H9 (cell line): ENCODE measurements around the gene HCK. TPM values are rescaled to one million over a fixed set of nuclear protein-coding genes. Genes with fewer than 3 reads are reported as not detected.

ENCODE experiments used
- DNase-seq: peaks from one replicate; pipeline ENCODE4 v3.0.0-alpha.2; 2017
- H2AFZ ChIP-seq: one replicate; pipeline ENCODE4 v1.6.1; 2013; ENCODE audit warnings: mild to moderate bottlenecking, low read length, control low read depth, moderate library complexity
- H2AK5ac ChIP-seq: 2 replicates; pipeline ENCODE4 v1.6.1; 2013; ENCODE audit warnings: low read length, control low read depth, mixed read lengths; ENCODE audit not compliant: insufficient read length
- H2BK120ac ChIP-seq: one replicate; pipeline ENCODE4 v1.6.1; 2013; ENCODE audit warnings: low read depth, mild to moderate bottlenecking, low read length, control low read depth, inconsistent platforms; ENCODE audit not compliant: poor library complexity, severe bottlenecking
- H2BK12ac ChIP-seq: 2 replicates; pipeline ENCODE4 v1.6.1; 2013; ENCODE audit warnings: low read length, control low read depth, mixed read lengths, low read depth; ENCODE audit not compliant: insufficient read length
- H2BK15ac ChIP-seq: 2 replicates; pipeline ENCODE4 v1.6.1; 2013; ENCODE audit warnings: low read depth, low read length, control low read depth
- H2BK20ac ChIP-seq: one replicate; pipeline ENCODE4 v1.6.1; 2013; ENCODE audit warnings: low read depth, mild to moderate bottlenecking, low read length, control low read depth, inconsistent platforms; ENCODE audit not compliant: poor library complexity, severe bottlenecking
- H2BK5ac ChIP-seq: 2 replicates; pipeline ENCODE4 v1.6.1; 2013; ENCODE audit warnings: low read length, control low read depth, mixed read lengths; ENCODE audit not compliant: insufficient read length
- H3K14ac ChIP-seq: 2 replicates; pipeline ENCODE4 v1.6.1; 2013; ENCODE audit warnings: low read length, control low read depth; ENCODE audit not compliant: insufficient read depth
- H3K18ac ChIP-seq: 2 replicates; pipeline ENCODE4 v1.6.1; 2013; ENCODE audit warnings: low read depth, mild to moderate bottlenecking, mixed read lengths, low read length, control low read depth; ENCODE audit not compliant: insufficient read length
- H3K23ac ChIP-seq: 2 replicates; pipeline ENCODE4 v1.6.1; 2013; ENCODE audit warnings: low read length, control low read depth, mixed read lengths, low read depth; ENCODE audit not compliant: insufficient read length
- H3K23me2 ChIP-seq: 2 replicates; pipeline ENCODE4 v1.6.1; 2013; ENCODE audit warnings: low read depth, mild to moderate bottlenecking, mixed read lengths, low read length, control low read depth; ENCODE audit not compliant: insufficient read length, poor library complexity, severe bottlenecking
- H3K27ac ChIP-seq: 2 replicates; pipeline ENCODE4 v1.5.1; 2013; ENCODE audit warnings: low read length, control low read depth, mixed read lengths, low read depth; ENCODE audit not compliant: insufficient read length
- H3K27me3 ChIP-seq: 2 replicates; pipeline ENCODE4 v1.6.1; 2013; ENCODE audit warnings: low read length, control low read depth, inconsistent platforms; ENCODE audit not compliant: insufficient read depth
- H3K4ac ChIP-seq: 2 replicates; pipeline ENCODE4 v1.6.1; 2013; ENCODE audit warnings: low read depth, mild to moderate bottlenecking, control low read depth, inconsistent platforms, low read length, moderate library complexity
- H3K4me1 ChIP-seq: 2 replicates; pipeline ENCODE4 v1.6.1; 2013; ENCODE audit warnings: low read length, control low read depth, inconsistent platforms; ENCODE audit not compliant: insufficient read depth
- H3K4me2 ChIP-seq: 2 replicates; pipeline ENCODE4 v1.6.1; 2013; ENCODE audit warnings: low read length, control low read depth, mixed read lengths; ENCODE audit not compliant: insufficient read length, insufficient read depth
- H3K56ac ChIP-seq: 2 replicates; pipeline ENCODE4 v1.6.1; 2013; ENCODE audit warnings: low read depth, mild to moderate bottlenecking, mixed read lengths, low read length, control low read depth; ENCODE audit not compliant: insufficient read length
- H3K79me1 ChIP-seq: 2 replicates; pipeline ENCODE4 v1.6.1; 2013; ENCODE audit warnings: low read depth, mild to moderate bottlenecking, moderate library complexity, low read length, control low read depth, inconsistent platforms; ENCODE audit not compliant: insufficient read depth, poor library complexity, severe bottlenecking
- H3K79me2 ChIP-seq: 2 replicates; pipeline ENCODE4 v1.6.1; 2013; ENCODE audit warnings: low read length, control low read depth, inconsistent platforms; ENCODE audit not compliant: insufficient read depth
- H3K9ac ChIP-seq: 2 replicates; pipeline ENCODE4 v1.6.1; 2013; ENCODE audit warnings: low read length, control low read depth, mixed read lengths; ENCODE audit not compliant: insufficient read length; ENCODE audit errors: extremely low read depth
- H3K9me3 ChIP-seq: one replicate; pipeline ENCODE4 v1.6.1; 2013; ENCODE audit warnings: low read depth, low read length, inconsistent platforms; ENCODE audit not compliant: control insufficient read depth
- H3T11ph ChIP-seq: one replicate; pipeline ENCODE4 v1.6.1; 2013; ENCODE audit warnings: mild to moderate bottlenecking, low read length, control low read depth, inconsistent platforms
- H4K20me1 ChIP-seq: one replicate; pipeline ENCODE4 v1.6.1; 2013; ENCODE audit not compliant: control insufficient read depth, insufficient read length, insufficient read depth
- H4K5ac ChIP-seq: 2 replicates; pipeline ENCODE4 v1.6.1; 2013; ENCODE audit warnings: low read depth, mild to moderate bottlenecking, mixed read lengths, low read length, control low read depth; ENCODE audit not compliant: insufficient read length
- H4K8ac ChIP-seq: replicated peaks from 2 replicates; pipeline ENCODE4 v1.6.1; 2013; ENCODE audit warnings: low read length, control low read depth, mixed read lengths, low read depth; ENCODE audit not compliant: insufficient read length
- H4K91ac ChIP-seq: 2 replicates; pipeline ENCODE4 v1.6.1; 2013; ENCODE audit warnings: low read depth, mild to moderate bottlenecking, moderate library complexity, mixed read lengths, low read length, control low read depth; ENCODE audit not compliant: insufficient read length
- H3K27ac Mint-ChIP-seq, 3 experiments: 2 replicates in 2 of 3; 3 replicates in 1 of 3; pipeline ENCODE4 v1.8.0; 2020 to 2021; ENCODE audit warnings: mixed read lengths in 3 of 3, mild to moderate bottlenecking in 1 of 3, moderate library complexity in 1 of 3
- H3K27me3 Mint-ChIP-seq: 2 replicates; pipeline ENCODE4 v1.8.0; 2021; ENCODE audit warnings: low read depth, mild to moderate bottlenecking, moderate library complexity, mixed read lengths
- H3K36me3 Mint-ChIP-seq, 3 experiments: 2 replicates in 2 of 3; 3 replicates in 1 of 3; pipeline ENCODE4 v1.8.0; 2020 to 2021; ENCODE audit warnings: low read depth in 3 of 3, mixed read lengths in 3 of 3; ENCODE audit not compliant: insufficient read depth in 1 of 3
- H3K4me1 Mint-ChIP-seq, 2 experiments: 2 replicates each; pipeline ENCODE4 v1.8.0; 2020; ENCODE audit warnings: mixed read lengths in 2 of 2
- H3K4me3 Mint-ChIP-seq, 2 experiments: 2 replicates in 1 of 2; 3 replicates in 1 of 2; pipeline ENCODE4 v1.8.0; 2020 to 2021; ENCODE audit warnings: mild to moderate bottlenecking in 2 of 2, mixed read lengths in 2 of 2, moderate library complexity in 1 of 2
- H3K9me3 Mint-ChIP-seq, 2 experiments: 2 replicates in 1 of 2; 3 replicates in 1 of 2; pipeline ENCODE4 v1.8.0; 2020; ENCODE audit warnings: mild to moderate bottlenecking in 2 of 2, mixed read lengths in 2 of 2, moderate library complexity in 1 of 2
- CTCF ChIP-seq: fragments of 200-600 bp; sonication (generic); conservative IDR thresholded peaks from 3 replicates; pipeline ENCODE4 v1.8.0; 2021; ENCODE audit warnings: antibody characterized with exemption, mild to moderate bottlenecking
- WGBS: extraction: QIAGEN DNeasy Blood & Tissue Kit; methylation state at CpG from one replicate; pipeline ENCODE4 v1.1.7; 2013; ENCODE audit warnings: missing lambda C conversion rate, low lambda C conversion rate, mixed read lengths; ENCODE audit not compliant: insufficient read length; ENCODE audit errors: extremely low coverage; 5-methylcytosine and 5-hydroxymethylcytosine counted together
- total RNA-seq: library from RNA; stranded (reverse); gene quantifications from 2 replicates; pipeline ENCODE4 v1.2.1, GENCODE V29; 2021

Gene HCK
- total RNA-seq, 1 experiment from 2014 or later = 1.7 TPM

- Histone ChIP-seq H2BK120ac (no peak overlapping the region), H3K14ac (no peak overlapping the region), H2BK20ac (no peak overlapping the region), H3K27ac (no peak overlapping the region), H2AFZ (no peak overlapping the region), H3K4me2 (no peak overlapping the region), H4K8ac (no peak overlapping the region), H3T11ph (no peak overlapping the region), H3K23ac (no peak overlapping the region), H2BK12ac (no peak overlapping the region), H4K91ac (no peak overlapping the region), H4K20me1 (no peaks in the 10 kb centered on the region), H3K4ac (no peak overlapping the region), H3K79me2 (no peaks in the 10 kb centered on the region), H3K9ac (no peak overlapping the region), H3K23me2 (no peaks in the 10 kb centered on the region), H4K5ac (no peak overlapping the region), H3K27me3 (no peaks in the 10 kb centered on the region), H2BK5ac (no peak overlapping the region), H2AK5ac (no peak overlapping the region), H3K4me1 (no peaks in the 10 kb centered on the region), H3K79me1 (no peaks in the 10 kb centered on the region), H3K9me3 (no peaks in the 10 kb centered on the region), H3K18ac (no peak overlapping the region), H3K56ac (no peak overlapping the region), H2BK15ac (no peak overlapping the region)
- no peaks in the 10 kb centered on the region for H3K4me1 Mint-ChIP-seq
- peaks cover 54 to 93% (median 90%) of the 10 kb centered on the region in 3 experiments for H3K36me3 Mint-ChIP-seq
- H3K4me3 Mint-ChIP-seq = no peak overlapping the region
- no peak for DNase-seq
- WGBS = no CpG with 5 or more reads among the region's 8 CpGs
- no peaks in the 10 kb centered on the region for H3K27me3 Mint-ChIP-seq
- no peak overlapping the region; a peak in 1 of 7 replicates for H3K27ac Mint-ChIP-seq
- no peak for TF ChIP-seq CTCF
- H3K9me3 Mint-ChIP-seq = no peaks in the 10 kb centered on the region
Measured at GRCh38 chr20:32144898-32145662, 93.0 kb downstream of the HCK start.
